NT2/D1 (cell line): Measurements from ENCODE around the gene RPP40.

Source experiments
- SUZ12 ChIP-seq: IDR thresholded peaks from 2 replicates; pipeline ENCODE4 v1.6.1; 2011; ENCODE audit not compliant: insufficient read length, insufficient read depth; ENCODE audit errors: extremely low read depth
- YY1 ChIP-seq: IDR thresholded peaks from 2 replicates; pipeline ENCODE4 v1.6.1; 2011; ENCODE audit not compliant: insufficient read length, insufficient read depth
- ZNF274 ChIP-seq: IDR thresholded peaks from 2 replicates; pipeline ENCODE4 v1.6.1; 2011; ENCODE audit warnings: mild to moderate bottlenecking, low read depth, low read length

DNA sequence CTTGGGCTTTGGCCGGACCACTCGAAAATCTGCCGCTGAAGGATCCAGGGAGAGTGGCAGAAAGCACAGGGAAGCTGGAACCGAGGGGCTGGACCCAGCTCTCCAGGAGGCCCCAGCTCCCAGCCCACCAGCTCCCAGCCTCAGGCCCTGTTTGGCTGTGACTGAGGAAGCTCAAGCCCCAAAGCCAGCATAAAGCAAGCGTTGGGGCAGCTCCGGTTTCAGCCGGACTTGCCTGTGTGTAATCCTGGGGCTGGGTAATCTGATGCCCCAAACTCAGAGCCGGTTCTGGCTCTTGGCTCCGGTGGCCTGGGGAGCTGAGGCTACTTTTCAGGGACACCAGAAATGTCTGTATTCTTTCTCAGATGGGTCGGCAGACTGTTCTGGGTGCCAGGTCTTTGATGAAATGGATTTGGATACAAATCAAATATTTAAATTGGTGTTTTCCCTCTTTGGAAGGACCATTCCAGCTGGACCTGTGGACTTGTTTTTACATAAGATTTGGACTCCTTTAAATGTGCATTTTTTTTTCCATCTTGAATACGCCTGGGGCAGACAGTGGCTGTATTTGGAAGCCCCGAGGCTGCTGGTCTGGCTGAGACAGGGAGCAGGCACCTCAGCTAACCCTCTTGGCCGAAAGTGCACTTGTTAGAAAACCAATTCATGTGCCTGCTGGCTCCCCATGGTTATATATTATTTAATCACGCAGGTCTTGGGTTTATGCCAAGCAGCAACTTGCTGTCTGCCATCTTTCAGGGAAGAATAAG, 29.7 kb downstream of the RPP40 start:
- no peak for TF ChIP-seq ZNF274
- no peak for TF ChIP-seq YY1
- no peak for TF ChIP-seq SUZ12
